HCT116 (cell line): ENCODE measurements around the gene KCNIP3. TPM values are rescaled to one million over a fixed set of nuclear protein-coding genes. Genes with fewer than 3 reads are reported as not detected.

Experiments
- ATAC-seq: fragments of 200-7000 bp; cut with Tn5 transposase; 2 replicates; pipeline ENCODE4 v1.9.1; 2020; ENCODE audit warnings: mild to moderate bottlenecking, moderate library complexity
- BruUV-seq: library from RNA; stranded (reverse); fragments of 400-500 nt; replicated peaks from 2 replicates; lab custom pipeline; 2021; lab: Mats Ljungman, UMichigan
- CTCF ChIA-PET: fragments of 300-600 bp; sonication (Branson Sonifier 250); formaldehyde crosslinking; loops from one replicate; lab custom pipeline; 2021; ENCODE audit warnings: antibody characterized with exemption; lab: Charles Lee
- POLR2A ChIA-PET: fragments of 300-600, 350-600 bp; sonication (Branson Sonifier 250); formaldehyde crosslinking; loops from one replicate; lab custom pipeline; 2021; ENCODE audit warnings: antibody characterized with exemption; lab: Charles Lee
- RAD21 ChIA-PET, 2 experiments: fragments of 300-600 bp; sonication (Branson Sonifier 250); formaldehyde crosslinking; loops; one replicate each; lab custom pipeline; 2023; ENCODE audit warnings: low total read pairs in 2 of 2; ENCODE audit not compliant: uncharacterized antibody in 2 of 2, unreplicated experiment in 2 of 2, low non-redundant PET in 1 of 2; lab: Charles Lee
- DNase-seq: peaks from one replicate; pipeline ENCODE4 v3.0.0-alpha.2; 2010; ENCODE audit warnings: low read depth, low spot score
- H2AFZ ChIP-seq: fragments of 200-600 bp; shearing (Covaris generic), sonication (generic); 2 replicates; pipeline ENCODE4 v1.6.1; 2017; ENCODE audit warnings: low read depth, mixed run types, mixed read lengths, antibody characterized with exemption, low read length; ENCODE audit not compliant: poor library complexity, severe bottlenecking
- H3K27ac ChIP-seq: 2 replicates; pipeline ENCODE4 v1.5.1; 2012; ENCODE audit warnings: low read depth, low read length
- H3K27me3 ChIP-seq: fragments of 200-600 bp; sonication (generic); 2 replicates; pipeline ENCODE4 v1.6.1; 2016; ENCODE audit warnings: mixed run types, low read length, mixed read lengths; ENCODE audit not compliant: insufficient read depth
- H3K36me3 ChIP-seq, 2 experiments: fragments of 200-500 bp in 1 of 2; fragments of 200-600 bp in 1 of 2; sonication (Bioruptor generic) in 1 of 2; sonication (generic) in 1 of 2; 2 replicates each; pipeline versions ENCODE4 v1.5.1 to v1.6.1; 2014 to 2016; ENCODE audit warnings: low read length in 2 of 2, inconsistent platforms in 1 of 2, mixed read lengths in 1 of 2, mixed run types in 1 of 2; ENCODE audit not compliant: insufficient read depth in 2 of 2, control insufficient read depth in 1 of 2
- H3K4me1 ChIP-seq, 2 experiments: fragments of 200-600 bp in 1 of 2; sonication (generic) in 1 of 2; 2 replicates each; pipeline versions ENCODE4 v1.5.1 to v1.6.1; 2012 to 2017; ENCODE audit warnings: low read length in 2 of 2, inconsistent platforms in 1 of 2, mild to moderate bottlenecking in 1 of 2, mixed read lengths in 1 of 2, mixed run types in 1 of 2, moderate library complexity in 1 of 2; ENCODE audit not compliant: insufficient read depth in 2 of 2, control insufficient read depth in 1 of 2
- H3K4me2 ChIP-seq: fragments of 200-600 bp; sonication (generic); 2 replicates; pipeline ENCODE4 v1.6.1; 2017; ENCODE audit warnings: mixed run types, low read length, mixed read lengths
- H3K4me3 ChIP-seq, 2 experiments: fragments of 200-600 bp in 1 of 2; sonication (generic) in 1 of 2; replicated peaks in 1 of 2; 2 replicates each; pipeline ENCODE4 v1.5.1; 2011 to 2016; ENCODE audit warnings: low read length in 2 of 2, control low read depth in 1 of 2, low read depth in 1 of 2, mild to moderate bottlenecking in 1 of 2, mixed read lengths in 1 of 2, mixed run types in 1 of 2
- H3K79me2 ChIP-seq: fragments of 200-600 bp; sonication (generic); 2 replicates; pipeline ENCODE4 v1.6.1; 2017; ENCODE audit warnings: mild to moderate bottlenecking, mixed run types, low read length, moderate library complexity, mixed read lengths; ENCODE audit not compliant: insufficient read depth
- H3K9ac ChIP-seq: fragments of 200-600 bp; sonication (generic); 2 replicates; pipeline ENCODE4 v1.6.1; 2016; ENCODE audit warnings: low read length, mixed read lengths
- H3K9me2 ChIP-seq: fragments of 200-600 bp; sonication (generic), shearing (Covaris generic); 2 replicates; pipeline ENCODE4 v1.6.1; 2017; ENCODE audit warnings: mixed run types, mild to moderate bottlenecking, moderate library complexity; ENCODE audit not compliant: insufficient read depth
- H3K9me3 ChIP-seq, 2 experiments: fragments of 200-500 bp in 1 of 2; fragments of 200-600 bp in 1 of 2; sonication (Bioruptor generic) in 1 of 2; sonication (generic) in 1 of 2; 2 replicates each; pipeline ENCODE4 v1.6.1; 2014 to 2017; ENCODE audit warnings: low read length in 2 of 2, mixed read lengths in 2 of 2, inconsistent platforms in 1 of 2, low read depth in 1 of 2, mild to moderate bottlenecking in 1 of 2, mixed run types in 1 of 2, moderate library complexity in 1 of 2; ENCODE audit not compliant: control insufficient read depth in 1 of 2, insufficient read depth in 1 of 2
- H4K20me1 ChIP-seq: fragments of 200-600 bp; sonication (generic), shearing (Covaris generic); 2 replicates; pipeline ENCODE4 v1.6.1; 2017; ENCODE audit warnings: mixed run types, mild to moderate bottlenecking, moderate library complexity; ENCODE audit not compliant: insufficient read depth
- ATF3 ChIP-seq: IDR thresholded peaks from 2 replicates; pipeline ENCODE4 v1.6.1; 2012
- CBX3 ChIP-seq: IDR thresholded peaks from 2 replicates; pipeline ENCODE4 v1.6.1; 2012; ENCODE audit warnings: low read depth
- CEBPB ChIP-seq: IDR thresholded peaks from 2 replicates; pipeline ENCODE4 v1.6.1; 2012; ENCODE audit warnings: low read depth
- CTCF ChIP-seq, 3 experiments: fragments of 200-600 bp in 1 of 3; sonication (generic) in 1 of 3; IDR thresholded peaks in 2 of 3; conservative IDR thresholded peaks in 1 of 3; 2 replicates each; pipeline ENCODE4 v1.5.1; 2012 to 2017; ENCODE audit warnings: low read depth in 2 of 3, low read length in 2 of 3, antibody characterized with exemption in 1 of 3, borderline replicate concordance in 1 of 3, control low read depth in 1 of 3, mild to moderate bottlenecking in 1 of 3, mixed read lengths in 1 of 3, mixed run types in 1 of 3, moderate library complexity in 1 of 3; ENCODE audit not compliant: insufficient read depth in 1 of 3
- ELF1 ChIP-seq: IDR thresholded peaks from 2 replicates; pipeline ENCODE4 v1.6.1; 2012; ENCODE audit warnings: low read depth, borderline replicate concordance
- EZH2 ChIP-seq: fragments of 200-600 bp; sonication (generic); IDR thresholded peaks from 2 replicates; pipeline ENCODE4 v1.6.1; 2017; ENCODE audit warnings: antibody characterized with exemption, mixed run types
- EZH2phosphoT487 ChIP-seq: fragments of 200-600 bp; IDR thresholded peaks from 2 replicates; pipeline ENCODE4 v1.6.1; 2018; ENCODE audit warnings: antibody characterized with exemption, borderline replicate concordance
- FOSL1 ChIP-seq: IDR thresholded peaks from 2 replicates; pipeline ENCODE4 v1.6.1; 2012; ENCODE audit warnings: low read depth
- JUND ChIP-seq: IDR thresholded peaks from 2 replicates; pipeline ENCODE4 v1.6.1; 2012
- MAX ChIP-seq: IDR thresholded peaks from 2 replicates; pipeline ENCODE4 v1.6.1; 2012
- RAD21 ChIP-seq: IDR thresholded peaks from 2 replicates; pipeline ENCODE4 v1.6.1; 2012; ENCODE audit warnings: low read depth, mild to moderate bottlenecking
- REST ChIP-seq: IDR thresholded peaks from 2 replicates; pipeline ENCODE4 v1.6.1; 2012; ENCODE audit warnings: low read depth
- SIN3A ChIP-seq: IDR thresholded peaks from 2 replicates; pipeline ENCODE4 v1.6.1; 2012; ENCODE audit warnings: low read depth
- SP1 ChIP-seq: IDR thresholded peaks from 2 replicates; pipeline ENCODE4 v1.6.1; 2012; ENCODE audit warnings: low read depth
- SRF ChIP-seq: IDR thresholded peaks from 2 replicates; pipeline ENCODE4 v1.6.1; 2012; ENCODE audit warnings: low read depth
- TCF7L2 ChIP-seq: IDR thresholded peaks from 2 replicates; pipeline ENCODE4 v1.7.0; 2011; ENCODE audit warnings: borderline replicate concordance, inconsistent platforms; ENCODE audit not compliant: insufficient read depth, insufficient read length; ENCODE audit errors: extremely low read depth
- YY1 ChIP-seq: IDR thresholded peaks from 2 replicates; pipeline ENCODE4 v1.6.1; 2011; ENCODE audit warnings: low read length, low read depth, moderate library complexity, mild to moderate bottlenecking; ENCODE audit not compliant: insufficient replicate concordance; ENCODE audit errors: extremely low read depth
- ZBTB33 ChIP-seq: IDR thresholded peaks from 2 replicates; pipeline ENCODE4 v1.6.1; 2011; ENCODE audit warnings: mild to moderate bottlenecking, low read length, moderate library complexity; ENCODE audit not compliant: insufficient replicate concordance; ENCODE audit errors: extremely low read depth
- ZFX ChIP-seq: fragments of 450-650 bp; IDR thresholded peaks from 2 replicates; pipeline ENCODE4 v1.6.1; 2017
- ZNF274 ChIP-seq: fragments of 200-500 bp; sonication (Bioruptor generic); IDR thresholded peaks from 2 replicates; pipeline ENCODE4 v1.6.1; 2014; ENCODE audit warnings: mild to moderate bottlenecking, low read depth, low read length, inconsistent platforms
- intact Hi-C: fragments of 100-400 bp; cut with micrococcal nuclease; formaldehyde crosslinking; loops from 2 replicates; pipeline ENCODE4 v1.10.0; 2022
- total RNA-seq: library from RNA; stranded (reverse); gene quantifications from one replicate; pipeline ENCODE4 v1.2.1, GENCODE V29; 2021; ENCODE audit not compliant: unreplicated experiment

Gene KCNIP3
- total RNA-seq, 1 experiment from 2014 or later: 3.1 TPM

- no peak for TF ChIP-seq EZH2
- no peak for TF ChIP-seq YY1
- no peak for TF ChIP-seq MAX
- TF ChIP-seq ZBTB33: no peak
- TF ChIP-seq CTCF (IDR thresholded peaks at IDR 0.05 in 2 of 3, conservative IDR thresholded peaks at IDR 0.05 in 1 of 3; ENCODE audit: borderline replicate concordance in 1 of 3, insufficient read depth in 1 of 3, low read depth in 2 of 3, low read length in 2 of 3): no peak
- TF ChIP-seq SRF: no peak
- TF ChIP-seq CBX3: no peak
- TF ChIP-seq CEBPB: no peak
- no peak for TF ChIP-seq REST
- TF ChIP-seq SP1: no peak
- TF ChIP-seq SIN3A: no peak
- TF ChIP-seq ZFX: no peak
- no peak for TF ChIP-seq FOSL1
- no peak for TF ChIP-seq ZNF274
- TF ChIP-seq JUND: no peak
- no peak for TF ChIP-seq EZH2phosphoT487
- no peak for TF ChIP-seq ATF3
- no peak for TF ChIP-seq TCF7L2
- TF ChIP-seq RAD21: no peak
- TF ChIP-seq ELF1: no peak
- TF ChIP-seq, all 23 proteins: peak for 0
- ATAC-seq: no peak
Measured at GRCh38 chr2:95327861-95328260, 30.7 kb downstream of the KCNIP3 start.

More at GRCh38 chr2:95327861-95328260, 30.7 kb downstream of the KCNIP3 start:
- ChIA-PET RAD21 (interaction anchor here in 1 of 2 experiments (0.7 kb wide), 1 partner anchor 127 kb away, joined by 11 read pairs; no protein-coding TSS in a partner anchor), CTCF (interaction anchor here (1.0 kb wide), 1 partner anchor 18 kb away, joined by 5 read pairs; no protein-coding TSS in a partner anchor), POLR2A (no interaction called here)
- no peak for DNase-seq
- intact Hi-C loops: no loop called here
- H2AFZ ChIP-seq: no peak overlapping the region
- no peak overlapping the region for H3K9ac ChIP-seq
- H3K4me2 ChIP-seq: no peak overlapping the region
- H3K4me1 ChIP-seq: peaks cover 7 to 13% of the 10 kb centered on the region in 2 experiments; a peak in 2 of 4 replicates
- H3K27ac ChIP-seq: no peak overlapping the region
- H3K27me3 ChIP-seq: no peaks in the 10 kb centered on the region
- no peaks in the 10 kb centered on the region for H3K9me3 ChIP-seq
- H3K4me3 ChIP-seq: no peak overlapping the region
- no peaks in the 10 kb centered on the region for H3K79me2 ChIP-seq
- H3K9me2 ChIP-seq: no peaks in the 10 kb centered on the region
- H4K20me1 ChIP-seq: no peaks in the 10 kb centered on the region
- BruUV-seq: no TSS peak
- H3K36me3 ChIP-seq: no peaks in the 10 kb centered on the region
